Uterus (tissue), 2 donors: ENCODE data around the gene UVRAG.

ENCODE experiments used
- POLR2A ChIP-seq, 2 donors: fragments of 450-650 bp; IDR thresholded peaks; one replicate each; pipeline ENCODE4 v1.6.1; 2016; ENCODE audit warnings: antibody characterized with exemption in 2 of 2, mild to moderate bottlenecking in 1 of 2, moderate library complexity in 1 of 2
- TF ChIP-seq, protein P1 (sequence below), 4 experiments: fragments of 200-600 bp in 2 of 4; fragments of 450-650 bp in 2 of 4; sonication (generic) in 2 of 4; IDR thresholded peaks; one replicate each; pipeline ENCODE4 v1.5.1; 2016 to 2019; ENCODE audit warnings: antibody characterized with exemption in 4 of 4, mild to moderate bottlenecking in 2 of 4, moderate library complexity in 1 of 4

GRCh38 chr11:75925785-75926164, 110.8 kb downstream of the UVRAG start:
- TF ChIP-seq POLR2A (IDR thresholded peaks at IDR 0.05) = no peak
- TF ChIP-seq, protein P1, sequence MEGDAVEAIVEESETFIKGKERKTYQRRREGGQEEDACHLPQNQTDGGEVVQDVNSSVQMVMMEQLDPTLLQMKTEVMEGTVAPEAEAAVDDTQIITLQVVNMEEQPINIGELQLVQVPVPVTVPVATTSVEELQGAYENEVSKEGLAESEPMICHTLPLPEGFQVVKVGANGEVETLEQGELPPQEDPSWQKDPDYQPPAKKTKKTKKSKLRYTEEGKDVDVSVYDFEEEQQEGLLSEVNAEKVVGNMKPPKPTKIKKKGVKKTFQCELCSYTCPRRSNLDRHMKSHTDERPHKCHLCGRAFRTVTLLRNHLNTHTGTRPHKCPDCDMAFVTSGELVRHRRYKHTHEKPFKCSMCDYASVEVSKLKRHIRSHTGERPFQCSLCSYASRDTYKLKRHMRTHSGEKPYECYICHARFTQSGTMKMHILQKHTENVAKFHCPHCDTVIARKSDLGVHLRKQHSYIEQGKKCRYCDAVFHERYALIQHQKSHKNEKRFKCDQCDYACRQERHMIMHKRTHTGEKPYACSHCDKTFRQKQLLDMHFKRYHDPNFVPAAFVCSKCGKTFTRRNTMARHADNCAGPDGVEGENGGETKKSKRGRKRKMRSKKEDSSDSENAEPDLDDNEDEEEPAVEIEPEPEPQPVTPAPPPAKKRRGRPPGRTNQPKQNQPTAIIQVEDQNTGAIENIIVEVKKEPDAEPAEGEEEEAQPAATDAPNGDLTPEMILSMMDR (IDR thresholded peaks at IDR 0.05) = no peak
